GM13977 (cell line): ENCODE results near the gene KSR1.
"Not testable (repeated sequence)": the region's sequence is repeated elsewhere in the genome, so short reads cannot be mapped to it uniquely, and the experiment has no call there.

Experiments used
- DNase-seq: peaks from one replicate; pipeline ENCODE4 v3.0.0; 2012; ENCODE audit warnings: low spot score
- in situ Hi-C: fragments of 300-500 bp; cut with MboI; formaldehyde crosslinking; loops from one replicate; pipeline ENCODE4 v1.12.0; 2022; ENCODE audit warnings: low sequenced_read_pairs, low pct_unique_long_range_greater_than_20kb, mixed read lengths, inconsistent platforms; ENCODE audit not compliant: unreplicated experiment
- TF ChIP-seq, protein P1 (sequence below): IDR thresholded peaks from 2 replicates; pipeline ENCODE4 v1.5.1; 2012; ENCODE audit warnings: mild to moderate bottlenecking, control low read depth; ENCODE audit not compliant: insufficient read depth; ENCODE audit errors: extremely low read depth, missing control alignments

Gene KSR1

DNA sequence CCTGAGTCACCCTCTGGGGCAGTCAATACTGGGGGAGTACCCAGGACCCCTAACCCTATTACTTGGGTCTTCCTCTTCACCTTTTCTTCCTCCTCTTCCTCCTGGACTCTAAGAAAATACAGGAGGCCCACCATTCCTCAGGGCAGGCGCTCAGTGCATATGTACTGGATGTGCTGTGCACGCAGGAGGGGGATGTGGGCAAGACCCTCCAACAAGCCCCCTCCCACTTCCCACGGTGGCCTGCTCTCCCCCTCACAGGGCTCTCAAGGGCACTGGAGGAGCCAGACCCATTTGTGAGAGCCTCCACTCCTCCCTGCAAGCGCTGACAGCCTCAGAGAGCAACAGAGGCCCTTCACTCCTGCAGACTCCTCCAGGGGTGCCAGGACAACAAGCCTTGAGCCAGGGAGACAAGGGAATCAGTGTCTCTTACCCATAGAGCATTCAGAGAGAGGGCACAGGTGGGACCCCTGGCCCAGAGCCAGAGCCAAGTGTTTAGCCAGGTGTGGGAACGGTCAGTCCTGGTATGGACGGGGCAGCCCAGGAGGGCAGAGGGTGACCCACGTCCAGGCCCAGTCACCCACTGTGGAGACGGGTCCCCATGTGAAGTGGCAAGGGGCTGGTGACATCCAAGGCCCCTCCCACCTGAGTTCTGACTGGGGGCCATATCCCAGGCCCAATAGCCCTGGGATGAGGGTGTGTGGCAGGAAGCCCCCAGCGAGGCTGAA is 27.3 kb upstream of the KSR1 start:
- in situ Hi-C loops, result no loop called here
- TF ChIP-seq, protein P1, sequence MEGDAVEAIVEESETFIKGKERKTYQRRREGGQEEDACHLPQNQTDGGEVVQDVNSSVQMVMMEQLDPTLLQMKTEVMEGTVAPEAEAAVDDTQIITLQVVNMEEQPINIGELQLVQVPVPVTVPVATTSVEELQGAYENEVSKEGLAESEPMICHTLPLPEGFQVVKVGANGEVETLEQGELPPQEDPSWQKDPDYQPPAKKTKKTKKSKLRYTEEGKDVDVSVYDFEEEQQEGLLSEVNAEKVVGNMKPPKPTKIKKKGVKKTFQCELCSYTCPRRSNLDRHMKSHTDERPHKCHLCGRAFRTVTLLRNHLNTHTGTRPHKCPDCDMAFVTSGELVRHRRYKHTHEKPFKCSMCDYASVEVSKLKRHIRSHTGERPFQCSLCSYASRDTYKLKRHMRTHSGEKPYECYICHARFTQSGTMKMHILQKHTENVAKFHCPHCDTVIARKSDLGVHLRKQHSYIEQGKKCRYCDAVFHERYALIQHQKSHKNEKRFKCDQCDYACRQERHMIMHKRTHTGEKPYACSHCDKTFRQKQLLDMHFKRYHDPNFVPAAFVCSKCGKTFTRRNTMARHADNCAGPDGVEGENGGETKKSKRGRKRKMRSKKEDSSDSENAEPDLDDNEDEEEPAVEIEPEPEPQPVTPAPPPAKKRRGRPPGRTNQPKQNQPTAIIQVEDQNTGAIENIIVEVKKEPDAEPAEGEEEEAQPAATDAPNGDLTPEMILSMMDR, result no peak
- DNase-seq, result no peak

DNA sequence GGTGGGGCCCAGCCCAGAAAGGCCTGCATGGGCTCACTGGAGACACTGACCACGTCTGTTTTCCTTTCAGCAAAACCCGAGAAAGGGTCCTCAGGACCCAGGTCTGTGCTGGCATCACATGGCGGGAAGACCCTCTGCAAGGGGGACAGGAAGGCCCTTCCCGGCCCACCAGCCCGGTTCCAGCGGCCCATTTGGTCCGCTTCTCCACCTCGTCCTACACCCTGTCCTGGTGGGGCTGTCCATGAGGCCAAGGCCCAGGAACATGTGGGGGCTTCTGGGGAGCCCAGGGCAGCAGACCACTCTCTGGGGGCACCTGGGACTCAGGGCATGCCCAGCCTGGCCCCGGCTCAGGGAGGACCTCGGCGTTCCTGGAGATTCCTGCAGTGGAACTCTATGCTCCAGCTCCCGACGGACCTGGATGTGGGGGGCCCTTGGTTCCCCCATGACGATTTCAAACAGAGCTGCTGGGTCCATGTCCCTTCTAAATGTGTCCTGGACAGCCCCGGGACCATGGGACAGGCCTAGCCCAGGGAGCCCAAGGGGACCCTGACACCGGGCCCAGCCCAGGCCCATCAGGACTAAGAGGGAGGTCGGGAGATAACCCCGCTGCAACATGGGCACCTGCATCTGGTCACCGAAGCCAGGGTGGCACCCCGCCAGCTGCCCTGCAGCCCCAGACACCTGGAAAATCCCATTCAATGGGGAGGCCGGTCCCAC is 26.4 kb upstream of the KSR1 start:
- in situ Hi-C loops, result no loop called here
- TF ChIP-seq, protein P1, result no peak
- no peak for DNase-seq

DNA sequence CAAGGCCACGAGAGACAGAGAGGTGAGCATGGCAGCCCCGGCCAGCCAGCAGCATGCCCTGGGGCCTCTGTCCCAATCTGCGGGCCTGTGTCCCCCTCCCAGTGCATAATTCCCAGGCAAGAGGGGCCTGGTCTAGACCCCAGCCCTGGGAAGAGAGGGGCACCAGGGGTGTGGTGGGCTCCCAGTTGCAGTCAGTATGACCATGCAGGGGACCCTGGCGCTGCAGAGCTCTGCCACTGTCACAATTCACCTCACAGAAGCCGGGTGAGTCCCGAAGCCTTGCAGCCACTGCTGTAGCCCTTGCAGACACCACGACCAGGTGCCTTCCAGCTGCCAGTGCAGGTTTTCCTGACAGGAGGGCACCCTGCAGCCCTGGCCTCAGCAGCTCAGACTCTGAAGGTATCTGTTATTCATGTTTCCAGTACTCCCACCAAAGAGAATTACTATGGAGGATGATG is 25.8 kb upstream of the KSR1 start:
- DNase-seq, result no peak
- in situ Hi-C loops, result no loop called here
- TF ChIP-seq, protein P1, result no peak

DNA sequence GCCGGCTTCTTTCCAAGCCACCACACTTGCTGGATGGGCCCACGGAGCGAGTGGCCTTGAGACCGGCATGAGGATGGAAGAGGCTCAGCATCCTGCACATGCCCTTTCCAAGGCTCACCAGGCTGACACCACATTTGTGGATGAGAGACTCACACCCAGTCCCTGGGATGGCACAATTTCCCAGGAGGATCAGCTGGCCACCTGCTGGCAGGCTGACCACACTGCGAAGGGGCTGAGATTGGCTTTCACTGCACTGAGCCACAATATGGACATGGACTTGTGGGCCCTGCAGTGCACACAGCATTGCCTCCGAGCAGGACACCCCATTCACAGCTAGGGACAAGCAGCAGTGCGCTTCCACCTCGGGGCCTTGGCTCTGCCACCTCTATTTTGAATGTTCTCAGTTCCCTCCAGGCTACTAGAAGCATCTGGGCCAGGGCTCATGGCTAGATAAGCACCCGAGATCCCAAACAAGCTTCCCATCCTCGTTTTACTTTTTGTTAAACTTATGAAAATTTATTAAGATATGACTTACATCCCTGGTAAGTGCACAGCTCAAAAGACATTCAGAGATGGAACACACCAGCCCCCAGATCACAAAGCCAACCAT is 25.3 kb upstream of the KSR1 start:
- no peak for DNase-seq
- TF ChIP-seq, protein P1, result peak; percentile 49
- in situ Hi-C loops, result no loop called here

DNA sequence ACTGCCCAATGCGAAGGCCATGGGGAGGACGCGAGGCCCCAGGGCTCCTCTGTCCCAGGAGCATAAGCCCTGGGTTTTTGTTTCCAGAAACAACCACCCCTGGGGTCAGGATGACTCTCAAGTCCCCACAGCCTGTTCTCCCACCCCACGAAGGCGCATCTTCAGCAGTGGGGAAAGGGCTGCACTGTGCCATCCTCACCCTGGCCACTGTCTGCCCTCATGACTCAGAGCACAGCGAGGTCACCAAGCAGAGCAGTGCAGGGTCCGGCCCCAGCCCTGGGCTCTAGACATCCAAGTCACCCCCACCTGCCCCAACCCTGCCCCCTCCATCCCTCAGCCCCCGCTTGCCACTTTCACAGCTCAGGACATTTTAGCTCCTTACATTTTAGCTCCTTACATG is 22.7 kb upstream of the KSR1 start:
- in situ Hi-C loops, result no loop called here
- no peak for DNase-seq
- TF ChIP-seq, protein P1, result no peak

DNA sequence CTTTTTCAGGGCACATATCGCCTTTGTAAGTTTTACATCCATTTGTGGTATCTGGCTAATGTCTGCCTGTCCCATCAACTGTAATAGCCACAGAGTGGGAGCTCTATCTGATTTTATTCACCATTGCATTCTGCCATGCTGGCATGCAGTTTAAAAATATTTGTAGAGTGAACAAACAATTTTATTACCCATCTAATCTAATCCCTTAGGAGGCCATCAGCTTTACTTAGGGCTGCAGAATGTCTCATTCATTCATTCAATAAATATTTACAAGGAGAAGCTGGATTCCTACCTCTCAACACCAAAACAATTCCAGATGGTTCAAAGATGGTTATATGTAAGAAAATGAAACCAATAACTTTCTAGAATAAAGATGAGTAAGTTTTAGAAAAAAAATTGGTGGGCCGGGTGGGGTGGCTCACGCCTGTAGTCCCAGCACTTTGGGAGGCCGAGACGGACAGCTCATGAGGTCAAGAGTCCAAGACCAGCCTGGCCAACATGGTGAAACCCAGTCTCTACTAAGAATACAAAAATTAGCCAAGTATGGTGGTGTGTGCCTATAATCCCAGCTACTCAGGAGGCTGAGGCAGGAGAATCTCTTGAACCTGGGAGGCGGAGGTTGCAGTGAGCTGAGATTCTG is 20.7 kb upstream of the KSR1 start:
- DNase-seq, in situ Hi-C loops: not testable (repeated sequence)
